GM23338 (cell line): ENCODE measurements around the gene MALRD1.

Source experiments
- EZH2 ChIP-seq: fragments of 200-600 bp; sonication (generic); IDR thresholded peaks from one replicate; pipeline ENCODE4 v1.8.0; 2017; ENCODE audit warnings: antibody characterized with exemption, mild to moderate bottlenecking, low read depth; ENCODE audit not compliant: unreplicated experiment
- EZH2phosphoT487 ChIP-seq: fragments of 200-600 bp; sonication (generic); IDR thresholded peaks from one replicate; pipeline ENCODE4 v1.8.1; 2018; ENCODE audit warnings: antibody characterized with exemption; ENCODE audit not compliant: unreplicated experiment
- JUNB ChIP-seq: IDR thresholded peaks from one replicate; pipeline ENCODE4 v1.6.1; 2016; ENCODE audit warnings: antibody characterized with exemption; ENCODE audit not compliant: unreplicated experiment
- ZNF331 ChIP-seq: fragments of 250-450 bp; sonication (Bioruptor Pico); IDR thresholded peaks from 2 replicates; pipeline ENCODE4 v1.5.0; 2020; ENCODE audit warnings: low read depth, mild to moderate bottlenecking, moderate library complexity
- TF ChIP-seq, protein P1 (sequence below), 2 experiments: fragments of 200-600 bp in 1 of 2; sonication (generic) in 1 of 2; conservative IDR thresholded peaks; 2 replicates each; pipeline versions ENCODE4 v1.5.1 to v1.6.1; 2016 to 2017; ENCODE audit warnings: antibody characterized with exemption in 2 of 2, low read depth in 2 of 2, mild to moderate bottlenecking in 2 of 2, moderate library complexity in 1 of 2
- TF ChIP-seq, protein P2 (sequence below): IDR thresholded peaks from one replicate; pipeline ENCODE4 v1.6.1; 2018; ENCODE audit warnings: antibody characterized with exemption; ENCODE audit not compliant: unreplicated experiment

DNA sequence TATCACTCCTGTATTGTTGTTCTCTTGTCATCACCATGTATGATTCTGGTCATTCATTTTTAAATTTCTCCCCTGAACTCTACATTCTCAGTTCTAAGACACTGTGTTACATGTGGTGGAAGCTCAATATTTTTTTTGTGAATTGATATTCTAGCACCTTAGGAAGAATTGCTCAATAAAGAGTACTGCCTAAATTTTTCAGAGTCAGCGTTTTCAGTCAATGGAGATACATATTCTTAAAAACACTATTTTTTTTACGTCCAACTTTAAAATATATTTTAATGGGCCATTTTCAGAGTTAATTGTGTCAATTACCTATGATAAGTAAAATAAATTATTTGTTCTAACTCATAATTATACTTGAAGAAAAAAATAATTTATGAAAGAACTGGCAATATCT, 557.2 kb downstream of the MALRD1 start:
- TF ChIP-seq, protein P1, sequence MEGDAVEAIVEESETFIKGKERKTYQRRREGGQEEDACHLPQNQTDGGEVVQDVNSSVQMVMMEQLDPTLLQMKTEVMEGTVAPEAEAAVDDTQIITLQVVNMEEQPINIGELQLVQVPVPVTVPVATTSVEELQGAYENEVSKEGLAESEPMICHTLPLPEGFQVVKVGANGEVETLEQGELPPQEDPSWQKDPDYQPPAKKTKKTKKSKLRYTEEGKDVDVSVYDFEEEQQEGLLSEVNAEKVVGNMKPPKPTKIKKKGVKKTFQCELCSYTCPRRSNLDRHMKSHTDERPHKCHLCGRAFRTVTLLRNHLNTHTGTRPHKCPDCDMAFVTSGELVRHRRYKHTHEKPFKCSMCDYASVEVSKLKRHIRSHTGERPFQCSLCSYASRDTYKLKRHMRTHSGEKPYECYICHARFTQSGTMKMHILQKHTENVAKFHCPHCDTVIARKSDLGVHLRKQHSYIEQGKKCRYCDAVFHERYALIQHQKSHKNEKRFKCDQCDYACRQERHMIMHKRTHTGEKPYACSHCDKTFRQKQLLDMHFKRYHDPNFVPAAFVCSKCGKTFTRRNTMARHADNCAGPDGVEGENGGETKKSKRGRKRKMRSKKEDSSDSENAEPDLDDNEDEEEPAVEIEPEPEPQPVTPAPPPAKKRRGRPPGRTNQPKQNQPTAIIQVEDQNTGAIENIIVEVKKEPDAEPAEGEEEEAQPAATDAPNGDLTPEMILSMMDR (conservative IDR thresholded peaks at IDR 0.05; ENCODE audit: low read depth in 2 of 2) = no peak
- TF ChIP-seq, protein P2, sequence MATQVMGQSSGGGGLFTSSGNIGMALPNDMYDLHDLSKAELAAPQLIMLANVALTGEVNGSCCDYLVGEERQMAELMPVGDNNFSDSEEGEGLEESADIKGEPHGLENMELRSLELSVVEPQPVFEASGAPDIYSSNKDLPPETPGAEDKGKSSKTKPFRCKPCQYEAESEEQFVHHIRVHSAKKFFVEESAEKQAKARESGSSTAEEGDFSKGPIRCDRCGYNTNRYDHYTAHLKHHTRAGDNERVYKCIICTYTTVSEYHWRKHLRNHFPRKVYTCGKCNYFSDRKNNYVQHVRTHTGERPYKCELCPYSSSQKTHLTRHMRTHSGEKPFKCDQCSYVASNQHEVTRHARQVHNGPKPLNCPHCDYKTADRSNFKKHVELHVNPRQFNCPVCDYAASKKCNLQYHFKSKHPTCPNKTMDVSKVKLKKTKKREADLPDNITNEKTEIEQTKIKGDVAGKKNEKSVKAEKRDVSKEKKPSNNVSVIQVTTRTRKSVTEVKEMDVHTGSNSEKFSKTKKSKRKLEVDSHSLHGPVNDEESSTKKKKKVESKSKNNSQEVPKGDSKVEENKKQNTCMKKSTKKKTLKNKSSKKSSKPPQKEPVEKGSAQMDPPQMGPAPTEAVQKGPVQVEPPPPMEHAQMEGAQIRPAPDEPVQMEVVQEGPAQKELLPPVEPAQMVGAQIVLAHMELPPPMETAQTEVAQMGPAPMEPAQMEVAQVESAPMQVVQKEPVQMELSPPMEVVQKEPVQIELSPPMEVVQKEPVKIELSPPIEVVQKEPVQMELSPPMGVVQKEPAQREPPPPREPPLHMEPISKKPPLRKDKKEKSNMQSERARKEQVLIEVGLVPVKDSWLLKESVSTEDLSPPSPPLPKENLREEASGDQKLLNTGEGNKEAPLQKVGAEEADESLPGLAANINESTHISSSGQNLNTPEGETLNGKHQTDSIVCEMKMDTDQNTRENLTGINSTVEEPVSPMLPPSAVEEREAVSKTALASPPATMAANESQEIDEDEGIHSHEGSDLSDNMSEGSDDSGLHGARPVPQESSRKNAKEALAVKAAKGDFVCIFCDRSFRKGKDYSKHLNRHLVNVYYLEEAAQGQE = no peak
- TF ChIP-seq JUNB = no peak
- no peak for TF ChIP-seq EZH2phosphoT487
- no peak for TF ChIP-seq ZNF331 (CRISPR knock-in tag)
- no peak for TF ChIP-seq EZH2
